ENCODE measurements around the gene EMCN.

Gene EMCN

DNA sequence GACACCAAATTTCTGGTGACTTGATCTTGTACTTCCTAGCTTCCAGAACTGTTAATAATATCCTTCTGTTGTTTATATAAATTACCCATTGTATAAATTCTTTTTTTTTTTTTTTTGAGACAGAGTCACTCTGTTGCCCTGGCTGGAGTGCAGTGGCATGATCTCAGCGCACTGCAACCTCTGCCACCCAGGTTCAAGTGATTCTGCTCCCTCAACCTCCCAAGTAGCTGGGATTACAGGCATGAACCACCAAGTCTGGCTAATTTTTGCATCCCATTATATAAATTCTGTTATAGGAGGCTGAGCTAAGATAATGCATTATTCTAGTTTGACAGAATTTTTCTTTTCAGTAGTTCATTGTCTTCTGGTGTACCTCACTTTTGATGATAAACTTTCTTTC, 170.6 kb downstream of the EMCN start:
- DNase-seq: no peak

GRCh38 chr4:100345585-100345984, 172.2 kb downstream of the EMCN start:
- no peak for DNase-seq
- in situ Hi-C loops (cut with HindIII; ENCODE audit: low pct_ligation_motif_present, low pct_unique_long_range_greater_than_20kb, low sequenced_read_pairs): no loop called here

More for the DNA sequence above, 170.6 kb downstream of the EMCN start:
- in situ Hi-C loops (cut with HindIII; ENCODE audit: low pct_ligation_motif_present, low pct_unique_long_range_greater_than_20kb, low sequenced_read_pairs): no loop called here

Data from ACHN (cell line).